Kidney (tissue), 14 donors: ENCODE measurements around the gene NEURL1. TPM values are rescaled to one million over a fixed set of nuclear protein-coding genes. Genes with fewer than 3 reads are reported as not detected.

ENCODE experiments used
- DNase-seq, 5 donors: peaks; one replicate each; pipeline ENCODE4 v3.0.0-alpha.2; 2013 to 2020
- FAIRE-seq: peaks from 2 replicates; lab custom pipeline; 2012; peaks lifted over from hg19 to GRCh38; lab: Jason Lieb, UNC
- H3K27ac ChIP-seq, 2 donors: one replicate each; pipeline ENCODE4 v1.7.0; 2013; ENCODE audit warnings: low read depth in 2 of 2, low read length in 2 of 2, inconsistent platforms in 1 of 2
- H3K27me3 ChIP-seq: one replicate; pipeline ENCODE4 v1.7.1; 2013; ENCODE audit warnings: low read length, inconsistent platforms; ENCODE audit not compliant: control insufficient read depth, insufficient read depth
- H3K36me3 ChIP-seq, 3 donors: one replicate each; pipeline versions ENCODE4 v1.7.0 to v1.7.1; 2013; ENCODE audit warnings: low read length in 3 of 3, control low read depth in 1 of 3, inconsistent platforms in 1 of 3; ENCODE audit not compliant: insufficient read depth in 3 of 3, control insufficient read depth in 2 of 3
- H3K4me1 ChIP-seq, 3 donors: one replicate each; pipeline versions ENCODE4 v1.7.0 to v1.7.1; 2013; ENCODE audit warnings: low read length in 3 of 3, inconsistent platforms in 1 of 3, low read depth in 1 of 3; ENCODE audit not compliant: control insufficient read depth in 2 of 3, insufficient read depth in 2 of 3
- H3K4me3 ChIP-seq, 3 donors: one replicate each; pipeline versions ENCODE4 v1.7.0 to v1.8.1; 2013; ENCODE audit warnings: low read length in 3 of 3, control low read depth in 1 of 3, inconsistent platforms in 1 of 3
- H3K9ac ChIP-seq, 3 donors: one replicate each; pipeline versions ENCODE4 v1.7.0 to v1.7.1; 2013; ENCODE audit warnings: low read length in 3 of 3, control low read depth in 1 of 3, inconsistent platforms in 1 of 3
- H3K9me3 ChIP-seq, 3 donors: one replicate each; pipeline versions ENCODE4 v1.7.0 to v1.7.1; 2013; ENCODE audit warnings: low read length in 3 of 3, control low read depth in 1 of 3, inconsistent platforms in 1 of 3; ENCODE audit not compliant: control insufficient read depth in 2 of 3, insufficient read depth in 1 of 3
- intact Hi-C: fragments of 100-400 bp; cut with DNase I; formaldehyde crosslinking; loops from one replicate; pipeline ENCODE4 v1.11.1; 2022
- polyA plus RNA-seq: library from polyadenylated mRNA; stranded (reverse); fragments of 350-450 nt; fragmentation: Illumina TruSeq; extraction: RNeasy Lipid Tissue Mini Kit (QIAGEN cat#74804); gene quantifications from one replicate; pipeline ENCODE4 v1.2.3, GENCODE V29; 2014; ENCODE audit warnings: low read depth, low replicate concordance; ENCODE audit not compliant: insufficient read depth
- total RNA-seq: library from RNA; stranded (reverse); fragmentation: NEBNext Ultra II Directional; extraction: Animal tissue kit (Norgen Biotek cat#: 25700); gene quantifications from one replicate; pipeline ENCODE4 v1.2.1, GENCODE V29; 2021
- TF ChIP-seq, protein P1 (sequence below): IDR thresholded peaks from 3 replicates; pipeline ENCODE4 v1.5.1; 2012; ENCODE audit warnings: mild to moderate bottlenecking, moderate library complexity, borderline replicate concordance; ENCODE audit not compliant: insufficient read depth; ENCODE audit errors: extremely low read depth
- donor health status: control.
- donor health status: control.
- donor health status: control.
- donor health status: control.
- donor health status: control.
- donor health status: DM: yes; HTN: yes; CAD: no.
- donor health status: Normal renal cell carcinoma (clear cell type).

NEURL1 gene
- total and polyA plus RNA-seq, 2 donors from 2014 or later: 1.2 TPM

DNA sequence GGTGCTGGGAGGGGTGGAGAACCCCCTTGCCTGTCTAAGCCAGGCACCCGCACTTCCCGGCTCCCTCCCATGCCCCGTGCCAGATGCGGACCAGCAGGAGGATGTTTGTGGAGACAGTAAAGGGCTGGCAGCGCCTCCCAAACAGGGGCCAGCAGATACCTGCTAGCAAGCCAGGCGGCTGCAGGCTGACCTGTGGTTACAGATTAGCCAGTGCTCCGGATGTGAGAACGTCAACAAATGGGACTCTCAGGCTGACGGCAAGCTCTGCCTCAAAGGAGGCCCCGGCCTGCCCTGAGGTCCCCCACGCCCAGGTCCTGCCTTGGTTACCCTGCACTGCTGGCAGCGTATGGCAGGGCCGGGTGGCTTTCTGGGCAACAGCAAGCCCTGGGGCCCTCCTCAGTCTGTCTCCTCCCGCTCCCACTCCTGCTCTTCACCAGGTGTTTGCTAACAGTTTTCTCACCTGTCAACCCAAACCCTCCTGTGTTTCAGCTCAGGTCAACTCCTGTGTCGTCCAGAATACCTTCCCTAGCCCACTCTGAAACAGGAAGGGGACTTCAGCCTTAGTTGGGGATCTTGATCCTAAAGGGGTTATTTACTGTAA is 85.4 kb downstream of the NEURL1 start:
- DNase-seq (peak in 3 of 5 donors; percentile 56 to 77 (median 63)), FAIRE-seq (no peak)
- intact Hi-C loops: no loop called here
- Histone ChIP-seq H3K27ac (no peak overlapping the region), H3K4me3 (no peak overlapping the region), H3K36me3 (no peaks in the 10 kb centered on the region), H3K27me3 (no peaks in the 10 kb centered on the region), H3K9ac (no peak overlapping the region), H3K9me3 (no peaks in the 10 kb centered on the region), H3K4me1 (peaks cover 0 to 4% (median 0%) of the 10 kb centered on the region in 3 donors)
- TF ChIP-seq, protein P1, sequence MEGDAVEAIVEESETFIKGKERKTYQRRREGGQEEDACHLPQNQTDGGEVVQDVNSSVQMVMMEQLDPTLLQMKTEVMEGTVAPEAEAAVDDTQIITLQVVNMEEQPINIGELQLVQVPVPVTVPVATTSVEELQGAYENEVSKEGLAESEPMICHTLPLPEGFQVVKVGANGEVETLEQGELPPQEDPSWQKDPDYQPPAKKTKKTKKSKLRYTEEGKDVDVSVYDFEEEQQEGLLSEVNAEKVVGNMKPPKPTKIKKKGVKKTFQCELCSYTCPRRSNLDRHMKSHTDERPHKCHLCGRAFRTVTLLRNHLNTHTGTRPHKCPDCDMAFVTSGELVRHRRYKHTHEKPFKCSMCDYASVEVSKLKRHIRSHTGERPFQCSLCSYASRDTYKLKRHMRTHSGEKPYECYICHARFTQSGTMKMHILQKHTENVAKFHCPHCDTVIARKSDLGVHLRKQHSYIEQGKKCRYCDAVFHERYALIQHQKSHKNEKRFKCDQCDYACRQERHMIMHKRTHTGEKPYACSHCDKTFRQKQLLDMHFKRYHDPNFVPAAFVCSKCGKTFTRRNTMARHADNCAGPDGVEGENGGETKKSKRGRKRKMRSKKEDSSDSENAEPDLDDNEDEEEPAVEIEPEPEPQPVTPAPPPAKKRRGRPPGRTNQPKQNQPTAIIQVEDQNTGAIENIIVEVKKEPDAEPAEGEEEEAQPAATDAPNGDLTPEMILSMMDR: no peak

GRCh38 chr10:103580011-103580410 is 86.5 kb downstream of the NEURL1 start:
- DNase-seq: no peak
- peaks cover 2% of the 10 kb centered on the region for H3K27me3 ChIP-seq
- intact Hi-C loops: no loop called here
- no peak overlapping the region for H3K4me3 ChIP-seq
- H3K27ac ChIP-seq: no peak overlapping the region
- no peaks in the 10 kb centered on the region for H3K9me3 ChIP-seq
- no peak overlapping the region for H3K9ac ChIP-seq
- H3K4me1 ChIP-seq: peaks cover 0 to 4% (median 0%) of the 10 kb centered on the region in 3 donors
- no peak for FAIRE-seq
- TF ChIP-seq, protein P1: no peak
- no peaks in the 10 kb centered on the region for H3K36me3 ChIP-seq

GRCh38 chr10:103580430-103580829 is 86.9 kb downstream of the NEURL1 start:
- intact Hi-C loops: no loop called here
- H3K27ac ChIP-seq: no peak overlapping the region
- TF ChIP-seq, protein P1: no peak

More at GRCh38 chr10:103580430-103580829, 86.9 kb downstream of the NEURL1 start:
- Histone ChIP-seq H3K36me3 (no peaks in the 10 kb centered on the region), H3K9ac (no peak overlapping the region), H3K27me3 (peaks cover 2% of the 10 kb centered on the region), H3K4me3 (no peak overlapping the region), H3K4me1 (peaks cover 0 to 4% (median 0%) of the 10 kb centered on the region in 3 donors), H3K9me3 (no peaks in the 10 kb centered on the region)
- DNase-seq (no peak), FAIRE-seq (no peak)
